KOPT-K1 (cell line): Measurements from ENCODE around the gene NEK8.
"Not testable (repeated sequence)": the region's sequence is repeated elsewhere in the genome, so short reads cannot be mapped to it uniquely, and the experiment has no call there.

ENCODE experiments used
- H3K27ac ChIP-seq: fragments of 200-600 bp; sonication (generic); 2 replicates; pipeline ENCODE4 v1.5.1; 2016; ENCODE audit warnings: antibody characterized with exemption, mild to moderate bottlenecking, low read depth, low read length; ENCODE audit not compliant: poor library complexity, severe bottlenecking
- H3K36me3 ChIP-seq: fragments of 200-600 bp; sonication (generic); 2 replicates; pipeline ENCODE4 v1.5.1; 2017; ENCODE audit warnings: antibody characterized with exemption, mild to moderate bottlenecking, low read length, moderate library complexity; ENCODE audit not compliant: insufficient read depth
- H3K9me3 ChIP-seq: fragments of 200-600 bp; sonication (generic); 2 replicates; pipeline ENCODE4 v1.5.1; 2017; ENCODE audit warnings: antibody characterized with exemption, low read length, mild to moderate bottlenecking; ENCODE audit not compliant: insufficient read depth, poor library complexity, severe bottlenecking

The NEK8 gene

DNA sequence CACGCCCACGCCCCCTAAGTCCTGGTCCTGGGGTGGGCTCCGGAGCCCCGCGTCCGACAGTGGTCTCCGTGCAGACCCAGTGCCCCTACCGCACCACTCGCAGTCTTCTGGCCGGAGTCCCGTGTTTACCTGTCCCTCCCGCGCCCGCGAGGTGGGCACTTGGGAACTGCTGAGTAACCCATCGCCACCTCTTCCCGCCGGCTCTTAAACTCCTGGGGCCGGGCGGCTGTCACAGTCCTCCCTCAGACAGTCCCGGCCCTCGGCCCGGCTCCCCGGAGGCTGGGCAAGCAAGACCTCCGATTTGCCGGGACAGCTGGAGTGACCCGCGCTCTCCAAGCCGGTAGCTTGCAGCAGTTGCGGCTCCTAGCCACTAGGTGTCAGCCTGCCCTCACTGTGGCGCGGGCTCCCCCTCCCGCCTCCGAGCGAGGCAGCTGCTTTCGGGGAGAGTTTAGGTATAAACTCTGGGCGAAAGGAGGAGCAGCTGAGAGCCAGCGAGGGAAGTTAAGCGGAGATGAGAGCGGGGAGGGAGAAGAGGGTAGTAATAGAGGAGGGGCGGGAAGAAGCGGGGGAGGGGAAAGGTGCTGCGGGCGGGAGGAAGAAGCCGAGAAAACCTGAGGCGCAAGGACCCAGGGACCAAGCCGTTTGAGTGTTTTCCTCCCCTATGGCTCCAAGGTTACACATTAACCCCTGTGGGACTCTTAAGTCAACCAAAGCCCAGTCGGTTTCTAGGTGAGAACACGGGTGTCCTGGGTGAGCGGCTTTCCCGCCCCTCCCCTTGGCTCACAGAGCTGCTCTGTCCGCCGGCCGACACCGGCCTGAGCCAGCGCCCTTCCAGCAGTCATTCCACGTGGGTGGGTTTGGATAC is 1.7 kb upstream of the NEK8 start:
- peak overlapping the region; percentile 52 for H3K27ac ChIP-seq
- H3K9me3 ChIP-seq = no peaks in the 10 kb centered on the region
- peaks cover 39% of the 10 kb centered on the region for H3K36me3 ChIP-seq

DNA sequence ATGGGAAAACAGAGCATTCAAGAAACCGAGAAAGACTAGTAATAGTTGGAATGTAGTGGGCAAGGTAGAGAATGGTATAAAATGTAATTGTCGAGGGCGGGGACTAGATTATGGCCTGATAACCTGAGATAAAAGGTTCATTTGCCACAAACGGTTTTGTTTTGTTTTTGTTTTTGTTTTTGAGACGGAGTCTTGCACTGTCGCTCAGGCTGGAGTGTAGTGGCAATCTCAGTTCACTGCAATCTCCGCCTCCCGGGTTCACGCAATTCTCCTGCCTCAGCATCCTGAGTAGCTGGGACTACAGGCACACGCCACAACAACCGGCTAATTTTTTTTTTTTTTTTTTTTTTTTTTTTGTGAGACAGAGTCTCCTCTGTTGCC is 1.4 kb downstream of the NEK8 start:
- H3K9me3 ChIP-seq = no peaks in the 10 kb centered on the region
- no peak overlapping the region for H3K27ac ChIP-seq
- H3K36me3 ChIP-seq = peaks cover 9% of the 10 kb centered on the region

DNA sequence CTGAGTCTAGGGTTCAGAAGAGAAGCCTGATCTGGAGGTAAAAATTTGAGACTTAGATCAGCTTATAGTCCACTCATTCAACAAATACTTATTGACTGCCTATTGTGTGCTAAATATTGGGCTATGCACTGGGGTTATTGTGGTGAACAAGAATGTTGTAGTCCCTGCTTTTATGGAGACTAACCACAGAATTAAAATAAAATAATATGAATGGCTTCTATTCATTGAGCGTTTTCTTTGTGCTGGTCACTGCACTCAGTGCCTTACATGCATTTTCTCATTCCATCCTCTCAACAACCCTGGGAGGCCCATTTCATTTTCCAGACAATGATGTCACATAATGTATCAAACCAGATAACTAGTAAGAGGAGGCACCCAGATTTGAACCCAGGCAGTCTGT is 4.8 kb downstream of the NEK8 start:
- no peaks in the 10 kb centered on the region for H3K36me3 ChIP-seq
- H3K27ac ChIP-seq = no peak overlapping the region
- H3K9me3 ChIP-seq = no peaks in the 10 kb centered on the region

DNA sequence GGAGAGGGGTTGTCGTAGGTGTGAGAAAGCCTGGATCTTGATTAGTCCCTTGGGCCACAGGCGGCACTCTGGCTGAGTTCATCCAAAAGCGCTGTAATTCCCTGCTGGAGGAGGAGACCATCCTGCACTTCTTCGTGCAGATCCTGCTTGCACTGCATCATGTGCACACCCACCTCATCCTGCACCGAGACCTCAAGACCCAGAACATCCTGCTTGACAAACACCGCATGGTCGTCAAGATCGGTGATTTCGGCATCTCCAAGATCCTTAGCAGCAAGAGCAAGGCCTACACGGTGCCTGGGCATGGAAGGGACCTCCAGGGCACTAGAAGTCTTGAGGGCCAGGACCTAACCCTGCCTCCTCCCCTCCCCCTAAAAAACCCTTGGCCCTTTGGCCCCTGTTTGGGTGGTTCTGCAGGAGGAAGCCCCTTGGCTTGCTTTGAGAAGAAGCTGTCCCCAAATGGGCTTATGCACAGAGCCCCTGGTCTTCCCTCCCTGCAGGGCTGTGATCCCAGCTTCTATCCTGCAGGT is 6.2 kb downstream of the NEK8 start:
- Histone ChIP-seq H3K27ac (no peak overlapping the region), H3K9me3 (no peaks in the 10 kb centered on the region), H3K36me3 (no peaks in the 10 kb centered on the region)

- H3K27ac ChIP-seq = no peak overlapping the region
Observed at GRCh38 chr17:28735242-28735722, 6.7 kb downstream of the NEK8 start.

DNA sequence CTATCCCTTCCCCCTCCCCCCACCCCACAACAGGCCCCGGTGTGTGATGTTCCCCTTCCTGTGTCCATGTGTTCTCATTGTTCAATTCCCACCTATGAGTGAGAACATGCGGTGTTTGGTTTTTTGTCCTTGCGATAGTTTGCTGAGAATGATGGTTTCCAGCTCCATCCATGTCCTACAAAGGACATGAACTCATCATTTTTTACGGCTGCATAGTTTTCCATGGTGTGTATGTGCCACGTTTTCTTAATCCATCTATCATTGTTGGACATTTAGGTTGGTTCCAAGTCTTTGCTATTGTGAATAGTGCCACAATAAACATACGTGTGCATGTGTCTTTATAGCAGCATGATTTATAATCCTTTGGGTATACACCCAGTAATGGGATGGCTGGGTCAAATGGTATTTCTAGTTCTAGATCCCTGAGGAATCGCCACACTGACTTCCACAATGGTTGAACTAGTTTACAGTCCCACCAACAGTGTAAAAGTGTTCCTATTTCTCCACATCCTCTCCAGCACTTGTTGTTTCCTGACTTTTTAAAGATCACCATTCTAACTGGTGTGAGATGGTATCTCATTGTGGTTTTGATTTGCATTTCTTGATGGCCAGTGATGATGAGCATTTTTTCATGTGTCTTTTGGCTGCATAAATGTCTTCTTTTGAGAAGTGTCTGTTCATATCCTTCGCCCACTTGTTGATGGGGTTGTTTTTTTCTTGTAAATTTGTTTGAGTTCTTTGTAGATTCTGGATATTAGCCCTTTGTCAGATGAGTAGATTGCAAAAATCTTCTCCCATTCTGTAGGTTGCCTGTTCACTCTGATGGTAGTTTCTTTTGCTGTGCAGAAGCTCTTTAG is 7.6 kb downstream of the NEK8 start:
- not testable (repeated sequence) for H3K27ac ChIP-seq, H3K36me3 ChIP-seq, H3K9me3 ChIP-seq

More at GRCh38 chr17:28735242-28735722, 6.7 kb downstream of the NEK8 start:
- Histone ChIP-seq H3K36me3 (no peaks in the 10 kb centered on the region), H3K9me3 (no peaks in the 10 kb centered on the region)

DNA sequence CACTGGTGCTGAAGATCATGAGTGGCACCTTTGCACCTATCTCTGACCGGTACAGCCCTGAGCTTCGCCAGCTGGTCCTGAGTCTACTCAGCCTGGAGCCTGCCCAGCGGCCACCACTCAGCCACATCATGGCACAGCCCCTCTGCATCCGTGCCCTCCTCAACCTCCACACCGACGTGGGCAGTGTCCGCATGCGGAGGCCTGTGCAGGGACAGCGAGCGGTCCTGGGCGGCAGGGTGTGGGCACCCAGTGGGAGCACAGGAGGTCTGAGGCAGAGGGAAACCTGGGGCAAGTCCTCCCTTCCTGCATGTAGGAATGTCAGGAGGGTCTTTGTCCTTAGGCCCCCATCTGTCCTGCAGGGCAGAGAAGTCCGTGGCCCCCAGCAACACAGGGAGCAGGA is 8.7 kb downstream of the NEK8 start:
- Histone ChIP-seq H3K27ac (no peak overlapping the region), H3K36me3 (no peaks in the 10 kb centered on the region), H3K9me3 (no peaks in the 10 kb centered on the region)

DNA sequence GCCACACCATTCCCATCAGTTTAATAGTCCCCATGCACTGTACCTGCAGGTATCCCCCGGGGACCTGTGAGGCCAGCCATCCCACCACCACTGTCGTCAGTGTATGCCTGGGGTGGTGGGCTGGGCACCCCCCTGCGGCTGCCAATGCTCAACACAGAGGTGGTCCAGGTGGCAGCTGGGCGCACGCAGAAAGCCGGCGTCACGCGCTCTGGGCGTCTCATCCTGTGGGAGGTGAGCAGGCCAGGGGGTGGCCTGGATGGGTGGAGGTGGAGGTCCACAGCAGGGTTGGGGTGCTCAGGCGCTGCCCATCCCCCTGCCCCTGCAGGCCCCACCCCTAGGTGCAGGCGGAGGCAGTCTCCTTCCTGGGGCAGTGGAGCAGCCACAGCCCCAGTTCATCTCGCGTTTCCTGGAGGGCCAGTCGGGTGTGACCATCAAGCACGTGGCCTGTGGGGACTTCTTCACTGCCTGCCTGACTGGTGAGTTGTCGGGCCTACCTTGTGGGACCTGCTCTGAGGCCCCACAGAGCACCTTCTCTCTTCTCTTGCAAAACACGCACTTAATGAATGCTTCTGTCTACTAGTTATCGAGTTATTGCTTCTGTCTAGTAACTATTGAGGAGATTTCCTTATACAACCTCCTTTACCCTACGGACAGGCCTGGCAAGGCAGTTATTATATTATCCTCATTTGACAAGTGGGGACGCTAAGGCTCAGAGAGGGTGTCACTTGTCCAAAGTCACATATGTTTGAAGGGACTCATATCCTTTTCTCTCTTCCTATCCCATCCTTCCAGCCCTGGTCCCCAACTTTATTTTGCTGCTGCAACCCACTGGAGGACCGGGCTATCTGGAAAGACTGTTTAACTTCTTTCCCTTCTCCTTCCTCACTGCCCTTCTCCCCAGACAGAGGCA is 9.4 kb downstream of the NEK8 start:
- H3K27ac ChIP-seq = no peak overlapping the region
- no peaks in the 10 kb centered on the region for H3K36me3 ChIP-seq
- no peaks in the 10 kb centered on the region for H3K9me3 ChIP-seq

- Histone ChIP-seq H3K27ac (no peak overlapping the region), H3K9me3 (no peaks in the 10 kb centered on the region), H3K36me3 (no peaks in the 10 kb centered on the region)
Observed at GRCh38 chr17:28738680-28739384, 10.2 kb downstream of the NEK8 start.

DNA sequence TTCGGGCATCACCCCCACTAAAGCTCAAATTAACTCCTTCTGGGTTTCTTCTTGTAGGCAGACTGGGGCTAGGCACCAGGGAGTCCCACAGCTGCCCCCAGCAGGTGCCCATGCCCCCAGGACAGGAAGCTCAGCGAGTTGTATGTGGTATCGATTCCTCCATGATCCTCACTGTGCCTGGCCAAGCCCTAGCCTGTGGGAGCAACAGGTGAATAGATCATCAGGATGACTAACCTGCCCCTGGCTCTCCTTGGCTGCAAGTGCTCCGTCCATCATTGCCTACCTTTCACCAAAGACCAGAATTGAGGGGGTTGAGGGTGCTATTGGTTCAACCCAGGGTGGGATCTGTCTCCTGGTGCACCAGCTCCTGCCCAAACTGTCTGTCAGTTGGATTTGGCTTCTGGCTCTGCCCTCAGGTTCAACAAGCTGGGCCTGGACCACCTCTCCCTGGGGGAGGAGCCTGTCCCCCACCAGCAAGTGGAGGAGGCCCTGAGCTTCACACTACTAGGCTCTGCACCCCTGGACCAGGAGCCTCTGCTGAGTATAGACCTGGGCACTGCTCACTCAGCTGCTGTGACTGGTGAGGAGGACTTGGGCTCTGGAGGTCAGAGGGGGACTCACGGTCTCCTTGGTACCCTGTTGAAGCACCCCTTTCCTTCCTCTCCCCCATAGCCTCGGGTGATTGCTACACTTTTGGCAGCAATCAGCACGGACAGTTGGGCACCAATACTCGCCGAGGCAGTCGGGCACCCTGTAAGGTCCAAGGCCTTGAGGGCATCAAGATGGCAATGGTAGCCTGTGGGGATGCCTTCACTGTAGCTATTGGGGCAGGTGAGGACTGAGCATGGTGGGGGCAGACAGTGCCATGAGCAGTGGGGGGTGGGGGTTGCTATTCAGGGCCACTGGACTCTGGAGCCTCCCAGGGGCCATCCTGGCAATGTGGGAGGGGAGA is 12.1 kb downstream of the NEK8 start:
- Histone ChIP-seq H3K36me3 (no peaks in the 10 kb centered on the region), H3K27ac (no peak overlapping the region), H3K9me3 (no peaks in the 10 kb centered on the region)

GRCh38 chr17:28741358-28742349 is 13.1 kb downstream of the NEK8 start:
- no peaks in the 10 kb centered on the region for H3K9me3 ChIP-seq
- no peak overlapping the region for H3K27ac ChIP-seq
- peaks cover 4% of the 10 kb centered on the region; the same call in 1 of the 2 replicates for H3K36me3 ChIP-seq
